Left lung (tissue), 10 donors: Measurements from ENCODE around the gene WLS. TPM values are rescaled to one million over a fixed set of nuclear protein-coding genes. Genes with fewer than 3 reads are reported as not detected.

Experiments used
- ATAC-seq: fragments of 200-7000 bp; cut with Tn5 transposase; one replicate; pipeline ENCODE4 v1.9.1; 2020; ENCODE audit warnings: moderate library complexity
- DNase-seq, 4 donors: peaks; one replicate each; pipeline ENCODE4 v3.0.0-alpha.2; 2013 to 2020
- H3K27ac ChIP-seq, 2 donors: fragments of 200-600 bp; sonication (generic) in 1 of 2; one replicate each; pipeline versions ENCODE4 v1.5.0 to v1.8.0; 2020 to 2021
- H3K27me3 ChIP-seq, 2 donors: fragments of 200-600 bp; sonication (generic) in 1 of 2; one replicate each; pipeline versions ENCODE4 v1.5.0 to v1.8.0; 2020 to 2021
- H3K36me3 ChIP-seq, 2 donors: fragments of 200-600 bp; sonication (generic) in 1 of 2; one replicate each; pipeline versions ENCODE4 v1.5.0 to v1.8.0; 2020 to 2021
- H3K4me1 ChIP-seq, 2 donors: fragments of 200-600 bp; one replicate each; pipeline ENCODE4 v1.8.0; 2021
- H3K4me3 ChIP-seq, 2 donors: fragments of 200-600 bp; sonication (generic) in 1 of 2; one replicate each; pipeline versions ENCODE4 v1.5.0 to v1.8.0; 2020 to 2021; ENCODE audit warnings: mild to moderate bottlenecking in 1 of 2
- H3K9me3 ChIP-seq, 2 donors: fragments of 200-600 bp; sonication (generic) in 1 of 2; one replicate each; pipeline versions ENCODE4 v1.5.0 to v1.8.0; 2020 to 2021
- CTCF ChIP-seq, 2 donors: fragments of 200-600 bp; sonication (generic) in 1 of 2; IDR thresholded peaks; one replicate each; pipeline versions ENCODE4 v1.5.0 to v1.8.0; 2021; ENCODE audit warnings: antibody characterized with exemption in 2 of 2
- intact Hi-C, 2 donors: fragments of 100-400 bp; cut with DNase I; formaldehyde crosslinking; loops; one replicate each; pipeline versions ENCODE4 v1.11.2 to v1.14.2; 2022
- polyA plus RNA-seq, 6 donors: library from polyadenylated mRNA; unstranded; fragments of 120-200 nt; gene quantifications; one replicate each; pipeline ENCODE4 v1.2.1, GENCODE V29; 2013; ENCODE audit not compliant: insufficient read length in 6 of 6
- total RNA-seq, 2 donors: library from RNA; stranded (reverse); fragmentation: NEBNext Ultra II Directional; extraction: Animal tissue kit (Norgen Biotek cat#: 25700); gene quantifications; one replicate each; pipeline ENCODE4 v1.2.1, GENCODE V29; 2021
- donor health status: DM: no; HTN: yes; CAD: no.
- donor health status: DM: no; HTN: no; CAD: no.

WLS gene
- total and polyA plus RNA-seq, 8 donors = 85.7 to 176 (median 137) TPM

GRCh38 chr1:68131261-68131660, 101.1 kb downstream of the WLS start:
- no peak for ATAC-seq
- Histone ChIP-seq H3K36me3 (peaks cover 0 to 32% of the 10 kb centered on the region in 2 donors), H3K4me3 (no peak overlapping the region), H3K27ac (no peak overlapping the region), H3K27me3 (no peaks in the 10 kb centered on the region), H3K4me1 (no peaks in the 10 kb centered on the region), H3K9me3 (no peaks in the 10 kb centered on the region)
- no peak for DNase-seq
- no peak for TF ChIP-seq CTCF (IDR thresholded peaks at IDR 0.05)
- intact Hi-C loops = no loop called here

- Histone ChIP-seq H3K4me3 (no peak overlapping the region), H3K4me1 (no peaks in the 10 kb centered on the region), H3K9me3 (no peaks in the 10 kb centered on the region), H3K36me3 (peaks cover 0 to 27% of the 10 kb centered on the region in 2 donors), H3K27me3 (no peaks in the 10 kb centered on the region), H3K27ac (no peak overlapping the region)
- ATAC-seq = no peak
- no peak for TF ChIP-seq CTCF (IDR thresholded peaks at IDR 0.05)
- intact Hi-C loops = no loop called here
- DNase-seq = no peak
Observed at GRCh38 chr1:68129536-68130250, 102.6 kb downstream of the WLS start.

- no peaks in the 10 kb centered on the region for H3K27me3 ChIP-seq
- H3K36me3 ChIP-seq = peaks cover 0 to 27% of the 10 kb centered on the region in 2 donors
- no peaks in the 10 kb centered on the region for H3K4me1 ChIP-seq
- DNase-seq (no peak), ATAC-seq (no peak)
- intact Hi-C loops = no loop called here
- no peaks in the 10 kb centered on the region for H3K9me3 ChIP-seq
- no peak overlapping the region for H3K4me3 ChIP-seq
- H3K27ac ChIP-seq = no peak overlapping the region
- TF ChIP-seq CTCF (IDR thresholded peaks at IDR 0.05) = no peak
Observed at GRCh38 chr1:68128820-68129219, 103.5 kb downstream of the WLS start.

- DNase-seq (no peak), ATAC-seq (peak; percentile 18)
- H3K4me1 ChIP-seq = no peaks in the 10 kb centered on the region
- no peak for TF ChIP-seq CTCF (IDR thresholded peaks at IDR 0.05)
- no peaks in the 10 kb centered on the region for H3K9me3 ChIP-seq
- no peaks in the 10 kb centered on the region for H3K27me3 ChIP-seq
- no peak overlapping the region for H3K27ac ChIP-seq
- intact Hi-C loops = no loop called here
- H3K36me3 ChIP-seq = peaks cover 0 to 20% of the 10 kb centered on the region in 2 donors
- no peak overlapping the region for H3K4me3 ChIP-seq
Observed at GRCh38 chr1:68128157-68128556, 104.2 kb downstream of the WLS start.

- H3K9me3 ChIP-seq = no peaks in the 10 kb centered on the region
- peaks cover 0 to 8% of the 10 kb centered on the region in 2 donors for H3K36me3 ChIP-seq
- DNase-seq (no peak), ATAC-seq (no peak)
- no peaks in the 10 kb centered on the region for H3K27me3 ChIP-seq
- intact Hi-C loops = no loop called here
- H3K27ac ChIP-seq = no peak overlapping the region
- H3K4me1 ChIP-seq = no peaks in the 10 kb centered on the region
- H3K4me3 ChIP-seq = no peak overlapping the region
- no peak for TF ChIP-seq CTCF (IDR thresholded peaks at IDR 0.05)
Observed at GRCh38 chr1:68121536-68121935, 110.8 kb downstream of the WLS start.
